GM23338 (cell line): Measurements from ENCODE around the gene ADCY1. TPM values are rescaled to one million over a fixed set of nuclear protein-coding genes. Genes with fewer than 3 reads are reported as not detected.

Experiments
- ATAC-seq: fragments of 200-7000 bp; cut with Tn5 transposase; 3 replicates; pipeline ENCODE4 v1.9.1; 2020
- DNase-seq: peaks from one replicate; pipeline ENCODE4 v3.0.0-alpha.2; 2015; ENCODE audit warnings: low spot score
- H2AFZ ChIP-seq: fragments of 200-600 bp; sonication (generic); 2 replicates; pipeline ENCODE4 v1.8.0; 2016; ENCODE audit warnings: antibody characterized with exemption, mild to moderate bottlenecking, moderate library complexity
- H3F3A ChIP-seq: fragments of 200-600 bp; sonication (generic); replicated peaks from 2 replicates; pipeline ENCODE4 v1.8.0; 2017; ENCODE audit warnings: antibody characterized with exemption, mixed run types, low read depth
- H3K27ac ChIP-seq: fragments of 200-600 bp; sonication (generic); 2 replicates; pipeline ENCODE4 v1.6.1; 2016; ENCODE audit warnings: low read depth
- H3K27me3 ChIP-seq: fragments of 200-600 bp; sonication (generic); 2 replicates; pipeline ENCODE4 v1.8.0; 2016; ENCODE audit warnings: mild to moderate bottlenecking, mixed run types, moderate library complexity; ENCODE audit not compliant: insufficient read depth
- H3K36me3 ChIP-seq: fragments of 200-600 bp; sonication (generic); 2 replicates; pipeline ENCODE4 v1.8.0; 2016; ENCODE audit warnings: mild to moderate bottlenecking; ENCODE audit not compliant: insufficient read depth
- H3K4me1 ChIP-seq: fragments of 200-600 bp; sonication (generic); 2 replicates; pipeline ENCODE4 v1.8.0; 2016; ENCODE audit warnings: mild to moderate bottlenecking, moderate library complexity; ENCODE audit not compliant: insufficient read depth
- H3K4me2 ChIP-seq: fragments of 200-600 bp; sonication (generic); 2 replicates; pipeline ENCODE4 v1.7.1; 2017; ENCODE audit warnings: mixed run types
- H3K4me3 ChIP-seq: fragments of 200-600 bp; sonication (generic); 2 replicates; pipeline ENCODE4 v1.6.1; 2016; ENCODE audit warnings: mixed run types
- H3K79me2 ChIP-seq: fragments of 200-600 bp; sonication (generic); replicated peaks from 2 replicates; pipeline ENCODE4 v1.8.0; 2017; ENCODE audit warnings: mild to moderate bottlenecking; ENCODE audit not compliant: insufficient read depth
- H3K9me2 ChIP-seq: fragments of 200-600 bp; sonication (generic); 2 replicates; pipeline ENCODE4 v1.8.0; 2017; ENCODE audit not compliant: insufficient read depth
- H4K20me1 ChIP-seq: fragments of 200-600 bp; sonication (generic); replicated peaks from 2 replicates; pipeline ENCODE4 v1.8.0; 2017; ENCODE audit warnings: mild to moderate bottlenecking; ENCODE audit not compliant: insufficient read depth
- H3K27ac Mint-ChIP-seq: 2 replicates; pipeline ENCODE4 v1.8.0; 2020; ENCODE audit warnings: inconsistent platforms, mild to moderate bottlenecking, moderate library complexity, mixed read lengths
- H3K27me3 Mint-ChIP-seq: 3 replicates; pipeline ENCODE4 v1.8.0; 2022; ENCODE audit warnings: low read depth, mild to moderate bottlenecking, moderate library complexity, mixed read lengths, inconsistent platforms; ENCODE audit not compliant: insufficient read depth, poor library complexity
- H3K36me3 Mint-ChIP-seq: 3 replicates; pipeline ENCODE4 v1.8.0; 2021; ENCODE audit warnings: low read depth, mild to moderate bottlenecking, inconsistent platforms, moderate library complexity, mixed read lengths
- H3K4me1 Mint-ChIP-seq: 3 replicates; pipeline ENCODE4 v1.8.0; 2020; ENCODE audit warnings: mild to moderate bottlenecking, inconsistent platforms, mixed read lengths
- H3K4me3 Mint-ChIP-seq: 3 replicates; pipeline ENCODE4 v1.8.0; 2021; ENCODE audit warnings: moderate library complexity, mild to moderate bottlenecking, inconsistent platforms, mixed read lengths
- H3K9me3 Mint-ChIP-seq: 3 replicates; pipeline ENCODE4 v1.8.0; 2020; ENCODE audit warnings: moderate library complexity, mild to moderate bottlenecking, inconsistent platforms, mixed read lengths
- CREB1 ChIP-seq: fragments of 250-450 bp; sonication (Bioruptor Pico); IDR thresholded peaks from 2 replicates; pipeline ENCODE4 v1.5.0; 2020; ENCODE audit warnings: low read depth, mild to moderate bottlenecking, moderate library complexity
- CTCF ChIP-seq, 2 experiments: fragments of 200-600 bp in 1 of 2; sonication (generic) in 1 of 2; conservative IDR thresholded peaks; 2 replicates each; pipeline versions ENCODE4 v1.5.1 to v1.6.1; 2016 to 2017; ENCODE audit warnings: antibody characterized with exemption in 2 of 2, low read depth in 2 of 2, mild to moderate bottlenecking in 2 of 2, moderate library complexity in 1 of 2
- ETS1 ChIP-seq: IDR thresholded peaks from 2 replicates; pipeline ENCODE4 v1.6.1; 2016; ENCODE audit warnings: antibody characterized with exemption
- EZH2 ChIP-seq: fragments of 200-600 bp; sonication (generic); IDR thresholded peaks from one replicate; pipeline ENCODE4 v1.8.0; 2017; ENCODE audit warnings: antibody characterized with exemption, mild to moderate bottlenecking, low read depth; ENCODE audit not compliant: unreplicated experiment
- EZH2phosphoT487 ChIP-seq: fragments of 200-600 bp; sonication (generic); IDR thresholded peaks from one replicate; pipeline ENCODE4 v1.8.1; 2018; ENCODE audit warnings: antibody characterized with exemption; ENCODE audit not compliant: unreplicated experiment
- JUNB ChIP-seq: IDR thresholded peaks from one replicate; pipeline ENCODE4 v1.6.1; 2016; ENCODE audit warnings: antibody characterized with exemption; ENCODE audit not compliant: unreplicated experiment
- NANOG ChIP-seq: IDR thresholded peaks from 2 replicates; pipeline ENCODE4 v1.6.1; 2016; ENCODE audit warnings: antibody characterized with exemption, borderline replicate concordance
- POLR2AphosphoS5 ChIP-seq: IDR thresholded peaks from 2 replicates; pipeline ENCODE4 v1.6.1; 2016; ENCODE audit warnings: antibody characterized with exemption, low read depth
- REST ChIP-seq: IDR thresholded peaks from one replicate; pipeline ENCODE4 v1.6.1; 2018; ENCODE audit warnings: antibody characterized with exemption; ENCODE audit not compliant: unreplicated experiment
- STAT1 ChIP-seq: IDR thresholded peaks from one replicate; pipeline ENCODE4 v1.6.1; 2016; ENCODE audit warnings: antibody characterized with exemption; ENCODE audit not compliant: unreplicated experiment
- ZNF114 ChIP-seq: fragments of 250-450 bp; sonication (Bioruptor Pico); IDR thresholded peaks from 2 replicates; pipeline ENCODE4 v1.5.0; 2020; ENCODE audit warnings: mild to moderate bottlenecking, moderate library complexity
- ZNF331 ChIP-seq: fragments of 250-450 bp; sonication (Bioruptor Pico); IDR thresholded peaks from 2 replicates; pipeline ENCODE4 v1.5.0; 2020; ENCODE audit warnings: low read depth, mild to moderate bottlenecking, moderate library complexity
- ZNF462 ChIP-seq: fragments of 250-450 bp; sonication (Bioruptor Pico); IDR thresholded peaks from 2 replicates; pipeline ENCODE4 v1.5.0; 2020; ENCODE audit warnings: mild to moderate bottlenecking, moderate library complexity
- polyA plus RNA-seq: library from polyadenylated mRNA; unstranded; fragments of >200 nt; fragmentation: Nextera tagmentation; extraction: Ambion mirVana; gene quantifications from 2 replicates; pipeline ENCODE4 v1.2.1, GENCODE V29; 2016
- total RNA-seq: library from RNA; depleted of rRNA; stranded (reverse); fragments of >200 nt; shearing (Covaris generic); gene quantifications from 2 replicates; pipeline ENCODE4 v1.2.3, GENCODE V29; 2014

Gene ADCY1
- total and polyA plus RNA-seq, 2 experiments from 2014 or later, result 2.3 to 18.7 TPM

GRCh38 chr7:45566386-45566785, 7.8 kb upstream of the ADCY1 start (continued):
- TF ChIP-seq CTCF (conservative IDR thresholded peaks at IDR 0.05; ENCODE audit: low read depth in 2 of 2) (no peak), CREB1 (CRISPR knock-in tag) (no peak), JUNB (no peak)

- H3K27ac Mint-ChIP-seq, result no peak overlapping the region
- peaks cover 9% of the 10 kb centered on the region for H3K27me3 Mint-ChIP-seq
- TF ChIP-seq JUNB (no peak), ZNF331 (CRISPR knock-in tag) (no peak), ZNF114 (CRISPR knock-in tag) (no peak), EZH2 (no peak), NANOG (no peak), POLR2AphosphoS5 (no peak), EZH2phosphoT487 (no peak), ETS1 (no peak), ZNF462 (no peak), CREB1 (CRISPR knock-in tag) (no peak), STAT1 (no peak), REST (no peak)
These were observed 7.2 kb upstream of the ADCY1 start for GRCh38 chr7:45566961-45567360.

More at GRCh38 chr7:45566961-45567360, 7.2 kb upstream of the ADCY1 start:
- no peak overlapping the region for H3K4me3 ChIP-seq
- peaks cover 34% of the 10 kb centered on the region for H3K4me1 Mint-ChIP-seq
- peaks cover 6% of the 10 kb centered on the region for H3K27me3 ChIP-seq
- peaks cover 29% of the 10 kb centered on the region for H3K4me1 ChIP-seq
- H3K4me2 ChIP-seq, result no peak overlapping the region
- no peaks in the 10 kb centered on the region; the same call in 1 of the 3 replicates for H3K9me3 Mint-ChIP-seq
- no peaks in the 10 kb centered on the region for H3K36me3 ChIP-seq
- ATAC-seq (no peak), DNase-seq (no peak)
- H3K27ac ChIP-seq, result no peak overlapping the region
- no peaks in the 10 kb centered on the region for H3K36me3 Mint-ChIP-seq
- no peaks in the 10 kb centered on the region for H3F3A ChIP-seq
- no peaks in the 10 kb centered on the region for H3K79me2 ChIP-seq
- no peak overlapping the region for H3K4me3 Mint-ChIP-seq
- no peak overlapping the region for H2AFZ ChIP-seq
- H4K20me1 ChIP-seq, result no peaks in the 10 kb centered on the region
- no peaks in the 10 kb centered on the region for H3K9me2 ChIP-seq
